ENCODE data around the gene ERBB3.

DNA sequence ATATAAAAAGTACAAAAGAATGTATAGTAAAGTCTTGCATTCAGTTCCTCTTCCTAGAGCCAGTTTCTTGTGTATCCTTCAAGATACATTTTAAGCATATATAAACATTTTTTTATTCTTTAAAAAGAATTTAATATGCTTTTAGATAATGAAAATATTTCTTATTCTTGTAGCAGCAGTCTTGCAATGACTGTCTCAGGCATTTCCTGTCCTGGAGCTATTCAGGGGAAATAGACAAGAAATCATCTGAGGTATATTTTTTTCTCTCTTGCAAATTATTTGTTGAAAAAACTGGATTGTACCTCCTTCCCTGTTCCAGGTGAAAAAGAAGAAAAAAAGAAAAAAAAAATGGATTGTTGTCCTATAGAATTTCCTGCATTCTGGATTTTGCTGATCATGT lies 17.0 kb upstream of the ERBB3 start:
- TF ChIP-seq, protein P1, sequence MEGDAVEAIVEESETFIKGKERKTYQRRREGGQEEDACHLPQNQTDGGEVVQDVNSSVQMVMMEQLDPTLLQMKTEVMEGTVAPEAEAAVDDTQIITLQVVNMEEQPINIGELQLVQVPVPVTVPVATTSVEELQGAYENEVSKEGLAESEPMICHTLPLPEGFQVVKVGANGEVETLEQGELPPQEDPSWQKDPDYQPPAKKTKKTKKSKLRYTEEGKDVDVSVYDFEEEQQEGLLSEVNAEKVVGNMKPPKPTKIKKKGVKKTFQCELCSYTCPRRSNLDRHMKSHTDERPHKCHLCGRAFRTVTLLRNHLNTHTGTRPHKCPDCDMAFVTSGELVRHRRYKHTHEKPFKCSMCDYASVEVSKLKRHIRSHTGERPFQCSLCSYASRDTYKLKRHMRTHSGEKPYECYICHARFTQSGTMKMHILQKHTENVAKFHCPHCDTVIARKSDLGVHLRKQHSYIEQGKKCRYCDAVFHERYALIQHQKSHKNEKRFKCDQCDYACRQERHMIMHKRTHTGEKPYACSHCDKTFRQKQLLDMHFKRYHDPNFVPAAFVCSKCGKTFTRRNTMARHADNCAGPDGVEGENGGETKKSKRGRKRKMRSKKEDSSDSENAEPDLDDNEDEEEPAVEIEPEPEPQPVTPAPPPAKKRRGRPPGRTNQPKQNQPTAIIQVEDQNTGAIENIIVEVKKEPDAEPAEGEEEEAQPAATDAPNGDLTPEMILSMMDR (IDR thresholded peaks at IDR 0.05; ENCODE audit: borderline replicate concordance, extremely low read depth, low read length, poor library complexity, severe bottlenecking), result no peak
- no peak for TF ChIP-seq EZH2 (IDR thresholded peaks at IDR 0.05; ENCODE audit: borderline replicate concordance, low read depth, low read length, severe bottlenecking)
